Sciatic nerve (tissue), 2 donors: Measurements from ENCODE around the gene PPP2R2D. TPM values are rescaled to one million over a fixed set of nuclear protein-coding genes. Genes with fewer than 3 reads are reported as not detected.

Experiments used
- ATAC-seq: fragments of 200-7000 bp; cut with Tn5 transposase; one replicate; pipeline ENCODE4 v1.9.1; 2020; ENCODE audit warnings: mild to moderate bottlenecking, moderate library complexity
- DNase-seq: peaks from one replicate; pipeline ENCODE4 v3.0.0-alpha.2; 2020; ENCODE audit warnings: low spot score
- intact Hi-C: fragments of 100-400 bp; cut with DNase I; formaldehyde crosslinking; loops from one replicate; pipeline ENCODE4 v1.14.2; 2022
- total RNA-seq: library from RNA; stranded (reverse); fragmentation: NEBNext Ultra II Directional; extraction: Animal tissue kit (Norgen Biotek cat#: 25700); gene quantifications from one replicate; pipeline ENCODE4 v1.2.1, GENCODE V29; 2021
- donor health status: DM: no; HTN: no; CAD: no.
- donor health status: DM: no; HTN: no; CAD: no.

The PPP2R2D gene
- total RNA-seq, 1 donor from 2014 or later, result 30.1 TPM

- intact Hi-C loops, result no loop called here
- ATAC-seq, result no peak
- DNase-seq, result no peak
Observed at GRCh38 chr10:131998845-131999681, 98.3 kb downstream of the PPP2R2D start.

- ATAC-seq (no peak), DNase-seq (no peak)
Observed at GRCh38 chr10:132001238-132001972, 100.6 kb downstream of the PPP2R2D start.

GRCh38 chr10:132002004-132002403, 101.2 kb downstream of the PPP2R2D start:
- intact Hi-C loops, result no loop called here
- ATAC-seq (no peak), DNase-seq (no peak)

More at GRCh38 chr10:132001238-132001972, 100.6 kb downstream of the PPP2R2D start:
- intact Hi-C loops, result no loop called here

GRCh38 chr10:132003282-132003924, 102.6 kb downstream of the PPP2R2D start:
- ATAC-seq, result no peak
- intact Hi-C loops, result no loop called here
- no peak for DNase-seq

GRCh38 chr10:132004052-132004451, 103.2 kb downstream of the PPP2R2D start:
- intact Hi-C loops, result no loop called here
- ATAC-seq (no peak), DNase-seq (no peak)

GRCh38 chr10:132005147-132005546, 104.3 kb downstream of the PPP2R2D start:
- no peak for ATAC-seq
- intact Hi-C loops, result no loop called here
- no peak for DNase-seq

- intact Hi-C loops, result no loop called here
- ATAC-seq, result no peak
- no peak for DNase-seq
Observed at GRCh38 chr10:132006966-132007365, 106.2 kb downstream of the PPP2R2D start.

- intact Hi-C loops, result no loop called here
- DNase-seq (no peak), ATAC-seq (no peak)
Observed at GRCh38 chr10:132007681-132008080, 106.9 kb downstream of the PPP2R2D start.

Other genes starting within 250 kb of the PPP2R2D start
- 37.9 TPM for gene BNIP3, start 80.9 kb downstream of the PPP2R2D start, total RNA-seq
- gene JAKMIP3, start 164.9 kb downstream of the PPP2R2D start, total RNA-seq, result 1.1 TPM